Thyroid gland (tissue), 4 donors: ENCODE data around the gene EPHB6.

Experiments used
- CTCF ChIP-seq, 6 experiments: fragments of 200-600 bp in 3 of 6; fragments of 450-650 bp in 3 of 6; sonication (generic) in 3 of 6; IDR thresholded peaks; one replicate each; pipeline ENCODE4 v1.5.1; 2016 to 2019; ENCODE audit warnings: antibody characterized with exemption in 6 of 6, mild to moderate bottlenecking in 2 of 6, inconsistent platforms in 1 of 6, moderate library complexity in 1 of 6
- POLR2A ChIP-seq, 2 donors: fragments of 450-650 bp; IDR thresholded peaks; one replicate each; pipeline ENCODE4 v1.6.1; 2017; ENCODE audit warnings: antibody characterized with exemption in 2 of 2, mild to moderate bottlenecking in 2 of 2, moderate library complexity in 1 of 2

DNA sequence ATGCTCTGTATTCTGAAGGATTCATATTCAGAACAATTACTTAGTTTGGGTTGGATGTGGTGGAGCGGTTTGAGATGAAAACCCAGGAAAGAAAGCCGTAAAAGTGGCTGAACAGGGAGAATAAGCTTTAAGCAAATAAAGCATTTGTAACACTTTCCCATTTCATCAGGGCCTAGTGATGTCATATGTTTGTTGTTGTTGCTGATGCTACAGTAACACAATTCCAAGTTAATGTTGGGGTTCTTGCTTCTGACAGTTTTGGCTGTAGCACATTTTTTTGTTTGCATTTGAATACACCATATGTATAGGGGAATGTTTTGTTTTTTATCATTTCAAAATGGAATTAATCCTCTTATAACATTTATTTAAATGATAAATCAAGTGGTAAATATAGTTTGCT is 40.4 kb upstream of the EPHB6 start:
- no peak for TF ChIP-seq CTCF (IDR thresholded peaks at IDR 0.05)
- TF ChIP-seq POLR2A (IDR thresholded peaks at IDR 0.05) = no peak
